ENCODE data around the gene ABCB8.

ABCB8 gene

GRCh38 chr7:151083824-151084160 is 55.5 kb downstream of the ABCB8 start:
- no peak for DNase-seq (ENCODE audit: low spot score)
- in situ Hi-C loops (cut with MboI; ENCODE audit: low pct_unique_long_range_greater_than_20kb, low sequenced_read_pairs, unreplicated experiment), result no loop called here
- TF ChIP-seq CTCF (IDR thresholded peaks at IDR 0.05; ENCODE audit: extremely low read depth, insufficient read depth, missing control alignments), result no peak

GRCh38 chr7:151085329-151085690 is 57.1 kb downstream of the ABCB8 start:
- DNase-seq (ENCODE audit: low spot score), result no peak
- in situ Hi-C loops (cut with MboI; ENCODE audit: low pct_unique_long_range_greater_than_20kb, low sequenced_read_pairs, unreplicated experiment), result no loop called here
- TF ChIP-seq CTCF (IDR thresholded peaks at IDR 0.05; ENCODE audit: extremely low read depth, insufficient read depth, missing control alignments), result no peak

DNA sequence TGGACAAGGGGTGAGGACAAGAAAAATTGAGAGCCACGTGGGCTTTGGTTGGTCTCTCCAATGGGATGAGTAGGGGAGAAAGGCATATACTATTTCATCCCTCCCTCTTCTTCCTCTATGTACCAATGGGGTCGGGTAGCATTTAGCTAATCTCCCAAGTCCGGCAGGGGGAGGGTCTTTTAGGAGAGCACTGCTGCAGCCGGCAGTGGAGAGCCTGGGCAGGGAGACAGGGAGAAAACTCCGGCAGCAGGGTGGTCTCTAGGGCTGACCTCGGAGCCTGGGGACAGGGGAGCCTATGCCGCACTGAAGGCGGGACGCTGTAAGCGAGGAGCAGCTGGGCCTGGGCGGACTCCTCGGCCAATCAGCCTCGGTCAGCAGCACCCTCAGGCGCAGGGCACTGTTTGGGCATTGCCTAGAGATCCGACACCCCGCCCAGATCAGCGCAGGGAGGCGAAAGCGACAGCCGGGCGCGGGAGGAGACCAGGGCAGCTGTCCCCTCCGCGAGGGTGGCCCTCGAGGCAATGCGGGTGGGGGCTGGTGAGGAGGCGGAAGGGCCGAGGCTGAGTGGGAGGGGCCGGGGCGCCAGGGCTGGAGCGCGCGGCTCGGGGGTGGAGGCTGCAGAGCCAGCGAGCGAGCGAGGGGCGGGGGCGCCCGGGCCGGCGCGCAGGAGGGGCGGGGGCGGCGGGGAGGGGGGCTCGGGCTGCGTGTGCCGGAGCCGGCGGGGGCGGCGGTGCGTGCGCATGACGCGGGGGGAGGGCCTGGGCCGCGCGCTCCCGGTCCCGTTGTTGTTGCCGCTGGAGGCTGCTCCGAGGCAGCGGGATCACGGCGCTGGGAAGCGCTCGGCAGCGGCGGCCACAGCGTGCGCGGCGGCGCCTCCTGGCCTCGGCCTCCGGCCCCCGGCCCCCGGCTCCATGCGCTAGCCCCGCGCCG is 57.7 kb downstream of the ABCB8 start, which contains the start of gene AGAP3:
Gene AGAP3 (plus strand): TSS at position 785 of the 930 bp plus-strand sequence. CDS start 267 bp downstream, outside the sequence.
- in situ Hi-C loops (cut with MboI; ENCODE audit: low pct_unique_long_range_greater_than_20kb, low sequenced_read_pairs, unreplicated experiment), result no loop called here
- no peak for TF ChIP-seq CTCF (IDR thresholded peaks at IDR 0.05; ENCODE audit: extremely low read depth, insufficient read depth, missing control alignments)

DNA sequence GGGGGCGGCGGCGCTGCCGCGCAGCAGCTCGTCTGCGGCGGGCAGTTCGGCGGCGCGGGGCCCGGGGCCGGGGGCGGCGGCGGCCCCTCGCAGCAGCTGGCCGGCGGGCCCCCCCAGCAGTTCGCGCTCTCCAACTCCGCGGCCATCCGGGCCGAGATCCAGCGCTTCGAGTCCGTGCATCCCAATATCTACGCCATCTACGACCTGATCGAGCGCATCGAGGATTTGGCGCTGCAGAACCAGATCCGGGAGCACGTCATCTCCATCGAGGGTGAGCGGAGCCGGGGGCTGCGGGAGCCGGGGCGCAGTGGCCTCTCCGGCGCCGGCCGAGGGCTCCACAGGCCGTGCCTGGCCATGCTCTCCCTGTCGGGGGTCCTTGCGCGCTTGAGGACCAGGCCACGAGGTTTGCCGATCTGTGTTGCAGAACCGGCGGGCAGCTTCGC is 58.6 kb downstream of the ABCB8 start:
- in situ Hi-C loops (cut with MboI; ENCODE audit: low pct_unique_long_range_greater_than_20kb, low sequenced_read_pairs, unreplicated experiment), result no loop called here
- TF ChIP-seq CTCF (IDR thresholded peaks at IDR 0.05; ENCODE audit: extremely low read depth, insufficient read depth, missing control alignments), result no peak
- DNase-seq (ENCODE audit: low spot score), result no peak

More for the DNA sequence above, 57.7 kb downstream of the ABCB8 start, which contains the start of gene AGAP3:
- DNase-seq (ENCODE audit: low spot score), result peak; percentile 95

- TF ChIP-seq CTCF (IDR thresholded peaks at IDR 0.05; ENCODE audit: extremely low read depth, insufficient read depth, missing control alignments), result peak; percentile 52
- in situ Hi-C loops (cut with MboI; ENCODE audit: low pct_unique_long_range_greater_than_20kb, low sequenced_read_pairs, unreplicated experiment), result no loop called here
- DNase-seq (ENCODE audit: low spot score), result peak; percentile 68
Observed at GRCh38 chr7:151087245-151088018, 59.2 kb downstream of the ABCB8 start.

DNA sequence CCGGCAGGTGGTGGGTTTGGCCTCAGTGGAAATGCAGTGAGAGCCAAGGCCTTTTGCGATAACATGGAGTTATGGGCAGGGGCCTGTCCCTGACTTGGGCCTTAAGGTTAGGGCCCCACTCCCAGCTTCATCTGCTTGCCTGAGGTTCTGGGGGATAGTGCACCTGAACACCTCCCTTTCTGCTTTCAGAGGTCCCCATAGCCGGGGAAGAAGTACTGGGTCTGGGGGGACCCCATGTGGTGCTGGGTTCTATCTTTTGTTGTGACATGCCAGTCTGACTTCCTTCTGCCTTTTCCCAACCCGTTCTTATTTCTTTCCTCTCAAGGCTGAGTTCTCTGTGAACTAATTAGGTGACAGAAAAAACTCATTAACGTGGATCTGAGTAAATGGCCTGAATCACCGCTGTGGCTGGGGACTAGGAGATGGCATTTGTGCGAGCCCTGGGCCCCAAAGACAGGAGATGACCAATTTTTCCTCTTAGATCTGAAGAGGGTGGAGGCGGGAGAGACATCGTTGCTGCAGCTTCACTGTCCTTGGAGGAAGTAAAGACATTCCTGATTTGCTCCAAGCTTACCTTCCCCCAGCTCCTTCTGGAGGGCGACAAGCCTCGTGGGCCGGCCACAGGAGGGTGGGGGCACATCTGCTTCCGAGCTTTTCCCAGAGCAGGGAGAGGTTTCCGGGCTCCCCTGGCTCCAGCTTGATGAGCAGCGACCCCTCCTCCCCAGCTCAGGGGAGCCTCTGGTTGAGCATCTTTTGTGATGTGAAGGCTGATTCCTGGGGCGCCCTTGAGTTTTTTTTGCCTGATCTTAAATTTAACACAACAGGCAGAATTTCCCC is 60.0 kb downstream of the ABCB8 start:
- in situ Hi-C loops (cut with MboI; ENCODE audit: low pct_unique_long_range_greater_than_20kb, low sequenced_read_pairs, unreplicated experiment), result no loop called here
- DNase-seq (ENCODE audit: low spot score), result no peak
- TF ChIP-seq CTCF (IDR thresholded peaks at IDR 0.05; ENCODE audit: extremely low read depth, insufficient read depth, missing control alignments), result no peak

Data from GM13977 (cell line).